ENCODE data around the gene DPH1.

The DPH1 gene

GRCh38 chr17:2082003-2082781, 52.2 kb downstream of the DPH1 start:
- no peak for DNase-seq (ENCODE audit: low spot score)

- no peak for DNase-seq (ENCODE audit: low spot score)
These were observed 53.7 kb downstream of the DPH1 start for GRCh38 chr17:2083613-2084035.

GRCh38 chr17:2084036-2084765, 54.2 kb downstream of the DPH1 start:
- DNase-seq (ENCODE audit: low spot score): no peak

- DNase-seq (ENCODE audit: low spot score): no peak
These were observed 55.1 kb downstream of the DPH1 start for GRCh38 chr17:2084766-2085647.

- DNase-seq (ENCODE audit: low spot score): no peak
These were observed 55.6 kb downstream of the DPH1 start for GRCh38 chr17:2085648-2085949.

GRCh38 chr17:2086306-2086705, 56.4 kb downstream of the DPH1 start:
- DNase-seq (ENCODE audit: low spot score): no peak

- peak; percentile 67 for DNase-seq (ENCODE audit: low spot score)
These were observed 57.8 kb downstream of the DPH1 start for GRCh38 chr17:2087597-2088211.

- DNase-seq (ENCODE audit: low spot score): no peak
These were observed 59.1 kb downstream of the DPH1 start for GRCh38 chr17:2089021-2089422.

GRCh38 chr17:2090210-2090641, 60.3 kb downstream of the DPH1 start:
- no peak for DNase-seq (ENCODE audit: low spot score)

- no peak for DNase-seq (ENCODE audit: low spot score)
These were observed 61.0 kb downstream of the DPH1 start for GRCh38 chr17:2090804-2091534.

- DNase-seq (ENCODE audit: low spot score): no peak
These were observed 62.3 kb downstream of the DPH1 start for GRCh38 chr17:2092253-2092652.

- DNase-seq (ENCODE audit: low spot score): no peak
These were observed 63.4 kb downstream of the DPH1 start for GRCh38 chr17:2093349-2093748.
